DND-41 (cell line): ENCODE data around the gene GYPB.
"Not testable (repeated sequence)": the region's sequence is repeated elsewhere in the genome, so short reads cannot be mapped to it uniquely, and the experiment has no call there.

Experiments
- ATAC-seq: fragments of 200-7000 bp; cut with Tn5 transposase; 3 replicates; pipeline ENCODE4 v1.9.1; 2021; ENCODE audit warnings: low read depth; ENCODE audit not compliant: insufficient read depth
- DNase-seq: peaks from one replicate; pipeline ENCODE4 v3.0.0-alpha.2; 2020
- H2AFZ ChIP-seq: 2 replicates; pipeline ENCODE4 v1.6.0; 2012; ENCODE audit warnings: low read depth, low read length
- H3K27ac ChIP-seq: 2 replicates; pipeline ENCODE4 v1.5.1; 2012; ENCODE audit warnings: low read length, inconsistent platforms
- H3K27me3 ChIP-seq: fragments of 200-600 bp; sonication (generic); 2 replicates; pipeline ENCODE4 v1.6.0; 2012; ENCODE audit warnings: low read length, mild to moderate bottlenecking, inconsistent platforms; ENCODE audit not compliant: insufficient read depth, poor library complexity
- H3K36me3 ChIP-seq: 2 replicates; pipeline ENCODE4 v1.5.1; 2012; ENCODE audit warnings: low read length, inconsistent platforms; ENCODE audit not compliant: insufficient read depth
- H3K4me1 ChIP-seq: 2 replicates; pipeline ENCODE4 v1.5.1; 2012; ENCODE audit warnings: mild to moderate bottlenecking, low read length; ENCODE audit not compliant: insufficient read depth
- H3K4me2 ChIP-seq: 2 replicates; pipeline ENCODE4 v1.6.0; 2012; ENCODE audit warnings: mild to moderate bottlenecking, moderate library complexity, low read length, inconsistent platforms; ENCODE audit not compliant: insufficient read depth
- H3K4me3 ChIP-seq, 2 experiments: fragments of 200-600 bp in 1 of 2; shearing (Covaris generic) in 1 of 2; 2 replicates each; pipeline ENCODE4 v1.5.1; 2012 to 2016; ENCODE audit warnings: inconsistent platforms in 2 of 2, low read length in 2 of 2, mild to moderate bottlenecking in 2 of 2, low read depth in 1 of 2, moderate library complexity in 1 of 2
- H3K79me2 ChIP-seq: 2 replicates; pipeline ENCODE4 v1.6.0; 2012; ENCODE audit warnings: low read length, inconsistent platforms; ENCODE audit not compliant: insufficient read depth
- H3K9ac ChIP-seq: 2 replicates; pipeline ENCODE4 v1.6.0; 2012; ENCODE audit warnings: low read depth, mild to moderate bottlenecking, inconsistent platforms, low read length, moderate library complexity
- H3K9me3 ChIP-seq: 2 replicates; pipeline ENCODE4 v1.5.1; 2012; ENCODE audit warnings: low read length, moderate library complexity, mild to moderate bottlenecking, inconsistent platforms; ENCODE audit not compliant: insufficient read depth, severe bottlenecking
- H4K20me1 ChIP-seq: 2 replicates; pipeline ENCODE4 v1.6.0; 2012; ENCODE audit warnings: low read length; ENCODE audit not compliant: insufficient read depth

GYPB gene

GRCh38 chr4:144007960-144008359 lies 11.2 kb downstream of the GYPB start:
- H3K9me3 ChIP-seq, H2AFZ ChIP-seq, H3K79me2 ChIP-seq, H3K4me3 ChIP-seq, H3K27me3 ChIP-seq, H3K4me1 ChIP-seq, H4K20me1 ChIP-seq, H3K36me3 ChIP-seq, ATAC-seq, DNase-seq, H3K27ac ChIP-seq, H3K4me2 ChIP-seq, H3K9ac ChIP-seq: not testable (repeated sequence)

GRCh38 chr4:144006200-144006803 lies 12.9 kb downstream of the GYPB start:
- H3K9me3 ChIP-seq, H2AFZ ChIP-seq, H3K36me3 ChIP-seq, H3K79me2 ChIP-seq, H3K9ac ChIP-seq, H3K27me3 ChIP-seq, H3K27ac ChIP-seq, H3K4me2 ChIP-seq, ATAC-seq, H4K20me1 ChIP-seq, DNase-seq, H3K4me1 ChIP-seq, H3K4me3 ChIP-seq: not testable (repeated sequence)

GRCh38 chr4:144005558-144005953 lies 13.6 kb downstream of the GYPB start:
- not testable (repeated sequence) for H3K9ac ChIP-seq, H4K20me1 ChIP-seq, H3K4me3 ChIP-seq, H3K27me3 ChIP-seq, H3K79me2 ChIP-seq, H3K4me1 ChIP-seq, H2AFZ ChIP-seq, H3K9me3 ChIP-seq, DNase-seq, ATAC-seq, H3K27ac ChIP-seq, H3K4me2 ChIP-seq, H3K36me3 ChIP-seq

GRCh38 chr4:144004868-144005557 lies 14.2 kb downstream of the GYPB start:
- H4K20me1 ChIP-seq, H3K27ac ChIP-seq, ATAC-seq, H3K79me2 ChIP-seq, DNase-seq, H3K4me3 ChIP-seq, H2AFZ ChIP-seq, H3K4me2 ChIP-seq, H3K9ac ChIP-seq, H3K27me3 ChIP-seq, H3K9me3 ChIP-seq, H3K36me3 ChIP-seq, H3K4me1 ChIP-seq: not testable (repeated sequence)

- H3K27ac ChIP-seq, H3K27me3 ChIP-seq, H3K9me3 ChIP-seq, H3K4me1 ChIP-seq, ATAC-seq, H3K9ac ChIP-seq, H3K4me3 ChIP-seq, H3K4me2 ChIP-seq, H3K79me2 ChIP-seq, H4K20me1 ChIP-seq, H2AFZ ChIP-seq, DNase-seq, H3K36me3 ChIP-seq: not testable (repeated sequence)
These were observed 15.3 kb downstream of the GYPB start for GRCh38 chr4:144003890-144004265.

GRCh38 chr4:144003205-144003889 lies 15.8 kb downstream of the GYPB start:
- not testable (repeated sequence) for H3K9me3 ChIP-seq, H3K27me3 ChIP-seq, H3K36me3 ChIP-seq, DNase-seq, H3K4me2 ChIP-seq, H3K4me1 ChIP-seq, H3K27ac ChIP-seq, H2AFZ ChIP-seq, ATAC-seq, H3K79me2 ChIP-seq, H3K9ac ChIP-seq, H3K4me3 ChIP-seq, H4K20me1 ChIP-seq

GRCh38 chr4:144000331-144000995 lies 18.7 kb downstream of the GYPB start:
- H3K4me3 ChIP-seq, H2AFZ ChIP-seq, H3K4me1 ChIP-seq, H3K9ac ChIP-seq, H3K79me2 ChIP-seq, ATAC-seq, H3K36me3 ChIP-seq, H3K27ac ChIP-seq, DNase-seq, H3K27me3 ChIP-seq, H3K9me3 ChIP-seq, H3K4me2 ChIP-seq, H4K20me1 ChIP-seq: not testable (repeated sequence)

GRCh38 chr4:143996193-143996592 lies 23.0 kb downstream of the GYPB start:
- H3K36me3 ChIP-seq, H3K9ac ChIP-seq, ATAC-seq, H4K20me1 ChIP-seq, H3K4me1 ChIP-seq, DNase-seq, H3K9me3 ChIP-seq, H3K4me3 ChIP-seq, H3K27ac ChIP-seq, H3K4me2 ChIP-seq, H3K27me3 ChIP-seq, H2AFZ ChIP-seq, H3K79me2 ChIP-seq: not testable (repeated sequence)
